GM19467 (cell line): ENCODE results near the gene AK8.

Experiments
- ATAC-seq: cut with Tn5 transposase; IDR thresholded peaks from one replicate; pipeline ENCODE4 v1.9.1; 2021; ENCODE audit warnings: mild to moderate bottlenecking, moderate library complexity; ENCODE audit not compliant: unreplicated experiment

The AK8 gene

GRCh38 chr9:132745756-132746709 is 132.1 kb downstream of the AK8 start:
- ATAC-seq: no peak

GRCh38 chr9:132744881-132745755 is 133.0 kb downstream of the AK8 start:
- ATAC-seq: no peak

- no peak for ATAC-seq
Measured at GRCh38 chr9:132743931-132744479, 134.1 kb downstream of the AK8 start.

- no peak for ATAC-seq
Measured at GRCh38 chr9:132742821-132743311, 135.2 kb downstream of the AK8 start.

- ATAC-seq: no peak
Measured at GRCh38 chr9:132740526-132741309, 137.4 kb downstream of the AK8 start.

- ATAC-seq: no peak
Measured at GRCh38 chr9:132739710-132740310, 138.3 kb downstream of the AK8 start.

GRCh38 chr9:132733260-132733815 is 144.7 kb downstream of the AK8 start:
- ATAC-seq: no peak

- no peak for ATAC-seq
Measured at GRCh38 chr9:132732326-132733259, 145.5 kb downstream of the AK8 start.

GRCh38 chr9:132731230-132731629 is 146.9 kb downstream of the AK8 start:
- ATAC-seq: no peak

- no peak for ATAC-seq
Measured at GRCh38 chr9:132730054-132731033, 147.7 kb downstream of the AK8 start.

GRCh38 chr9:132729235-132729890 is 148.7 kb downstream of the AK8 start:
- no peak for ATAC-seq

- no peak for ATAC-seq
Measured at GRCh38 chr9:132728497-132728896, 149.6 kb downstream of the AK8 start.

GRCh38 chr9:132728071-132728470 is 150.0 kb downstream of the AK8 start:
- no peak for ATAC-seq

GRCh38 chr9:132726576-132727130 is 151.4 kb downstream of the AK8 start:
- no peak for ATAC-seq

- no peak for ATAC-seq
Measured at GRCh38 chr9:132725306-132725705, 152.8 kb downstream of the AK8 start.

- no peak for ATAC-seq
Measured at GRCh38 chr9:132723809-132724208, 154.3 kb downstream of the AK8 start.
